ENCODE measurements around the gene SNRNP25.

SNRNP25 gene

DNA sequence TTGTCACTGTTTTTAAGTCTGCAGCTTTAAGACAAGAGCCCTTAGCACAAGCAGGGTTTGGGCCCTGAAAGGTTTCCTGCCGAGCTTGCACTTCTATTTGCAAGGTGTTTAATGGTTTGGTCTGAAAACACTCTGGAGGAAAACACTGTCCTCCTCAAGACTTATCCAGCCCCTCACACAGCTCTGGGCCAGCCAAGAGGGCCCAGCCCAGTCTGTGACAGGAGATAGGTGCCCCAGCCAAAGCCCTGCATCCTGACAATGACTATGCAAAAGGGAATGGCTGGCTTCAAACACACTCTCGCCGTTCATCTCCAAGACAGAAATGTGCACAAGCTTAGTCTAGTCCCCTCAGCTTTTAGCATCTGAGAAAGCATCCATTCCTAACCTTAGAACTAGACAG, 51.3 kb downstream of the SNRNP25 start:
- no peak for DNase-seq

DNA sequence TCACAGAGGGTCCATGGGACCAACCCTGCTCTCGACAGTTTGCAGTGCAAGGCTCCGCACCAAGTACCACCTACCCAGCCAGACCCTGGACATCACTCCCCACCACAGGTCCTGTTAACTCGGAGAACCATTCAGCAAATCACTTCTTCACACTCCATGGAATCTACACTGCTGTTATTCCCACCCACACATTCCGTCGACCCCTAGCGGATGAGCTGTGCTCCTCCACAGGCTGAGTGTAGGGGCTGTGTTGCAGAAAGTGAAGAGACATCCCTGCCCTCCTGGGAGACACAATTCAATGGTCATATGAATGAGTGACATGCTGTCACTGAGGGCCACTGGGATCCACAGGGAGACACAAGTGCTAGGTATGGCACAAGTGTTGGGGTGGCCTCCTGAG, 51.9 kb downstream of the SNRNP25 start:
- DNase-seq: no peak

DNA sequence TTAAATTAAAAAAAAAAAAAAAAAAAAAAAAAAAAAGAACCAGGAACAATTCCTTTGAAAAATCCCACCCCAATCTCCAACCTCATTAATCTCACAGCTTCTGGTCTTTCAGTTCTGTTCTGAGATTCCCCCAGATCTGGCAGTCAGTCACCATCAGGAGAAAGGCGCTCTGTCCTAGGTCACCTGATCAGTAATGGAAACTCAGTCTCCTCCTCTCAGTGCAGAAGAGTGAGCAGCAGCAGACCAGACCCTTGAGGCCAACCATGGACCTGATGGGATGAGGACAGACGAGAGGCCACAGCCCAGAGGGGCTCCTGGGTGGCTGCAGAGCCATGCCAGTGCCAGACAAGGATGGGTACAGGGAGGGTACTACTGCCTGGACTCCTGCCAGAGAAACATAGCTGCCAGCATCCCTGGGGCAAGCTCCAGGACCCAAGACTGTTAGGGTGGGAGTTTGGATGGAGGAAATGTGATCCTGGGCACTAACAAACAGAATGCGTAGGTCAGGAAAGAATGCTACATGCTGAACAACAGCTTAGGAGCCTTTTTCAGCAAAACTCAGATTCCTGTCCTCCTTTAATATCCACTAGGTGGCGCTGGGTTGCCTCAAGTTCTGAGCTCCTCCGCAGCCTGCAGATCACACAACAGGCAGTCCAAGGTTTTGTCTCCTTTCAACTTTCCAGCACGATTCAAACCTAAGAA, 53.1 kb downstream of the SNRNP25 start:
- DNase-seq: peak; percentile 61

Measured in CD4-positive, alpha-beta T cell treated with Interleukin-15 for 1 hour (primary cell).